Prostate gland (tissue), 2 donors: ENCODE data around the gene SLC38A10. TPM values are rescaled to one million over a fixed set of nuclear protein-coding genes. Genes with fewer than 3 reads are reported as not detected.

Experiments used
- DNase-seq: peaks from one replicate; pipeline ENCODE4 v3.0.0-alpha.2; 2019; ENCODE audit warnings: low spot score
- H3K27ac ChIP-seq, 2 donors: fragments of 200-600 bp; sonication (generic); 2 replicates each; pipeline ENCODE4 v1.5.1; 2017 to 2019
- H3K27me3 ChIP-seq: fragments of 200-600 bp; sonication (generic); replicated peaks from 2 replicates; pipeline ENCODE4 v1.5.1; 2019; ENCODE audit not compliant: insufficient read depth
- H3K36me3 ChIP-seq, 2 donors: fragments of 200-600 bp; sonication (generic); 1 replicate in 1 of 2; 2 replicates in 1 of 2; pipeline versions ENCODE4 v1.5.1 to v1.8.1; 2017 to 2019
- H3K4me1 ChIP-seq: fragments of 200-600 bp; sonication (generic); replicated peaks from 2 replicates; pipeline ENCODE4 v1.5.1; 2019
- H3K4me3 ChIP-seq, 2 donors: fragments of 200-600 bp; sonication (generic); 2 replicates each; pipeline ENCODE4 v1.5.1; 2017 to 2019
- H3K9me3 ChIP-seq: fragments of 200-600 bp; sonication (generic); 2 replicates; pipeline ENCODE4 v1.5.1; 2017
- CTCF ChIP-seq, 4 experiments: fragments of 200-600 bp in 2 of 4; fragments of 450-650 bp in 2 of 4; sonication (generic) in 2 of 4; IDR thresholded peaks; 1 replicate in 3 of 4; 2 replicates in 1 of 4; pipeline ENCODE4 v1.5.1; 2016 to 2019; ENCODE audit warnings: antibody characterized with exemption in 4 of 4, mild to moderate bottlenecking in 2 of 4, moderate library complexity in 2 of 4
- POLR2A ChIP-seq: fragments of 450-650 bp; IDR thresholded peaks from one replicate; pipeline ENCODE4 v1.6.1; 2016; ENCODE audit warnings: antibody characterized with exemption, mild to moderate bottlenecking
- POLR2AphosphoS5 ChIP-seq: sonication (generic); formaldehyde crosslinking; IDR thresholded peaks from one replicate; pipeline ENCODE4 v1.6.1; 2017; ENCODE audit warnings: antibody characterized with exemption
- WGBS: methylation state at CpG from one replicate; pipeline ENCODE4 v1.1.5; 2018; 5-methylcytosine and 5-hydroxymethylcytosine counted together
- intact Hi-C: fragments of 100-400 bp; cut with DNase I; formaldehyde crosslinking; loops from one replicate; pipeline ENCODE4 v1.14.2; 2022
- total RNA-seq, 2 donors: library from RNA; depleted of rRNA; stranded (reverse); fragments of >200 nt; gene quantifications; one replicate each; pipeline ENCODE4 v1.1.0, GENCODE V29; 2016

The SLC38A10 gene
- total RNA-seq, 2 donors from 2014 or later, result 104 to 167 TPM

- no peak overlapping the region for H3K4me3 ChIP-seq
- H3K36me3 ChIP-seq, result no peaks in the 10 kb centered on the region
- intact Hi-C loops, result no loop called here
- peaks cover 15% of the 10 kb centered on the region for H3K4me1 ChIP-seq
- no peak for TF ChIP-seq CTCF (IDR thresholded peaks at IDR 0.05)
- TF ChIP-seq POLR2AphosphoS5, result no peak
- TF ChIP-seq POLR2A, result no peak
- no peaks in the 10 kb centered on the region for H3K9me3 ChIP-seq
- DNase-seq, result no peak
- H3K27me3 ChIP-seq, result no peaks in the 10 kb centered on the region
- WGBS, result 72% methylated on average over 14 of the region's 14 CpGs
- no peak overlapping the region for H3K27ac ChIP-seq
These were observed 30.7 kb upstream of the SLC38A10 start for GRCh38 chr17:81325714-81326358.

- 93% methylated on average over 15 of the region's 22 CpGs for WGBS
- Histone ChIP-seq H3K27ac (no peak overlapping the region), H3K4me3 (no peak overlapping the region), H3K27me3 (no peaks in the 10 kb centered on the region), H3K4me1 (peaks cover 12% of the 10 kb centered on the region), H3K36me3 (no peaks in the 10 kb centered on the region), H3K9me3 (no peaks in the 10 kb centered on the region)
- DNase-seq, result no peak
- TF ChIP-seq POLR2AphosphoS5, result no peak
- no peak for TF ChIP-seq CTCF (IDR thresholded peaks at IDR 0.05)
- no peak for TF ChIP-seq POLR2A
- intact Hi-C loops, result no loop called here
These were observed 30.0 kb upstream of the SLC38A10 start for GRCh38 chr17:81324851-81325713.

- Histone ChIP-seq H3K27ac (no peak overlapping the region), H3K9me3 (no peaks in the 10 kb centered on the region), H3K4me1 (peaks cover 5% of the 10 kb centered on the region), H3K4me3 (no peak overlapping the region), H3K27me3 (no peaks in the 10 kb centered on the region), H3K36me3 (no peaks in the 10 kb centered on the region)
- intact Hi-C loops, result no loop called here
- 90% methylated on average over 17 of the region's 17 CpGs for WGBS
- TF ChIP-seq CTCF (IDR thresholded peaks at IDR 0.05) (no peak), POLR2A (no peak), POLR2AphosphoS5 (no peak)
- DNase-seq, result no peak
These were observed 29.2 kb upstream of the SLC38A10 start for GRCh38 chr17:81324177-81324850.

GRCh38 chr17:81323411-81323868 lies 28.3 kb upstream of the SLC38A10 start:
- no peak for TF ChIP-seq CTCF (IDR thresholded peaks at IDR 0.05)
- no peak for TF ChIP-seq POLR2A
- TF ChIP-seq POLR2AphosphoS5, result no peak
- H3K27ac ChIP-seq, result no peak overlapping the region
- H3K27me3 ChIP-seq, result no peaks in the 10 kb centered on the region
- H3K4me3 ChIP-seq, result no peak overlapping the region
- H3K9me3 ChIP-seq, result no peaks in the 10 kb centered on the region
- intact Hi-C loops, result no loop called here
- H3K4me1 ChIP-seq, result no peaks in the 10 kb centered on the region
- 37% methylated on average over 20 of the region's 20 CpGs for WGBS
- DNase-seq, result no peak
- no peaks in the 10 kb centered on the region for H3K36me3 ChIP-seq
